K562 (cell line): Measurements from ENCODE around the gene MYMK. TPM values are rescaled to one million over a fixed set of nuclear protein-coding genes. Genes with fewer than 3 reads are reported as not detected.

Experiments
- ATAC-seq: fragments of 200-7000 bp; cut with Tn5 transposase; 3 replicates; pipeline ENCODE4 v1.9.1; 2020; ENCODE audit warnings: moderate library complexity
- BruUV-seq: library from RNA; stranded (reverse); fragments of 400-500 nt; replicated peaks from 2 replicates; lab custom pipeline; 2021; lab: Mats Ljungman, UMichigan
- CTCF ChIA-PET: fragments of 300-600 bp; formaldehyde crosslinking; extraction: SDS; loops from one replicate; lab custom pipeline; 2021; ENCODE audit warnings: low intra/inter-chr PET ratio; lab: Yijun Ruan, JAX
- POLR2A ChIA-PET: fragments of 300-600, 350-650 bp; sonication (Branson Sonifier 250); formaldehyde crosslinking; extraction: SDS; loops from one replicate; lab custom pipeline; 2021; ENCODE audit warnings: antibody characterized with exemption, inconsistent platforms; lab: Yijun Ruan, JAX
- DNase-seq, 4 experiments: peaks; one replicate each; pipeline versions ENCODE4 v3.0.0 to v3.0.0-alpha.2; 2011 to 2018; ENCODE audit warnings: low spot score in 3 of 4, mixed read lengths in 3 of 4; ENCODE audit errors: extremely low read depth in 1 of 4
- FAIRE-seq: peaks from 2 replicates; lab custom pipeline; 2011; peaks lifted over from hg19 to GRCh38; lab: Jason Lieb, UNC
- H2AFZ ChIP-seq: 2 replicates; pipeline ENCODE4 v1.6.0; 2011; ENCODE audit warnings: low read depth, low read length, control low read depth, inconsistent platforms
- H3K27ac ChIP-seq: fragments of 200-600 bp; 3 replicates; pipeline ENCODE4 v1.8.0; 2011; ENCODE audit warnings: low read depth, mild to moderate bottlenecking, control low read depth, inconsistent platforms, low read length, moderate library complexity, mixed read lengths; ENCODE audit errors: extremely low read depth
- H3K27me3 ChIP-seq, 2 experiments: fragments of 300-600 bp in 1 of 2; 2 replicates in 1 of 2; 3 replicates in 1 of 2; pipeline versions ENCODE4 v1.6.0 to v1.8.0; 2011; ENCODE audit warnings: inconsistent platforms in 2 of 2, low read length in 2 of 2, mild to moderate bottlenecking in 1 of 2, mixed read lengths in 1 of 2, moderate library complexity in 1 of 2; ENCODE audit not compliant: control insufficient read depth in 2 of 2, insufficient read depth in 2 of 2
- H3K36me3 ChIP-seq: fragments of 300-600 bp; 3 replicates; pipeline ENCODE4 v1.8.0; 2011; ENCODE audit warnings: mild to moderate bottlenecking, low read length, inconsistent platforms; ENCODE audit not compliant: control insufficient read depth, insufficient read depth
- H3K4me1 ChIP-seq, 2 experiments: fragments of 200-600 bp in 1 of 2; replicated peaks in 1 of 2; 2 replicates in 1 of 2; 3 replicates in 1 of 2; pipeline versions ENCODE4 v1.5.1 to v1.8.0; 2011; ENCODE audit warnings: inconsistent platforms in 2 of 2, low read length in 2 of 2, mild to moderate bottlenecking in 1 of 2, mixed read lengths in 1 of 2, moderate library complexity in 1 of 2; ENCODE audit not compliant: control insufficient read depth in 2 of 2, insufficient read depth in 2 of 2
- H3K4me2 ChIP-seq: 2 replicates; pipeline ENCODE4 v1.6.1; 2011; ENCODE audit warnings: low read length, control low read depth, inconsistent platforms, mixed read lengths; ENCODE audit not compliant: insufficient read depth
- H3K4me3 ChIP-seq: fragments of 200-600 bp; sonication (generic), shearing (Covaris generic); 2 replicates; pipeline ENCODE4 v1.5.1; 2016; ENCODE audit warnings: control low read depth, inconsistent platforms
- H3K79me2 ChIP-seq: fragments of 200-600 bp; 3 replicates; pipeline ENCODE4 v1.8.0; 2011; ENCODE audit warnings: low read length, inconsistent platforms; ENCODE audit not compliant: control insufficient read depth, insufficient read depth
- H3K9ac ChIP-seq, 2 experiments: 2 replicates each; pipeline versions ENCODE4 v1.6.0 to v1.6.1; 2011; ENCODE audit warnings: low read depth in 2 of 2, low read length in 2 of 2, control low read depth in 1 of 2, inconsistent platforms in 1 of 2, mild to moderate bottlenecking in 1 of 2, mixed read lengths in 1 of 2; ENCODE audit not compliant: insufficient read depth in 1 of 2
- H3K9me1 ChIP-seq: one replicate; pipeline ENCODE4 v1.6.0; 2011; ENCODE audit warnings: inconsistent platforms, mild to moderate bottlenecking, low read length, moderate library complexity; ENCODE audit not compliant: control insufficient read depth, insufficient read depth
- H3K9me3 ChIP-seq: replicated peaks from 2 replicates; pipeline ENCODE4 v1.5.1; 2011; ENCODE audit warnings: low read depth, low read length, inconsistent platforms; ENCODE audit not compliant: control insufficient read depth, insufficient read depth
- H4K20me1 ChIP-seq: replicated peaks from 2 replicates; pipeline ENCODE4 v1.6.1; 2011; ENCODE audit warnings: low read length, inconsistent platforms, mixed read lengths; ENCODE audit not compliant: control insufficient read depth, insufficient read depth
- CXXC5 ChIP-seq: fragments of 250-450 bp; sonication (Bioruptor Pico); IDR thresholded peaks from 2 replicates; pipeline ENCODE4 v1.8.0; 2022; ENCODE audit warnings: inconsistent platforms, mild to moderate bottlenecking, moderate library complexity
- RFX1 ChIP-seq: fragments of 450-650 bp; IDR thresholded peaks from 2 replicates; pipeline ENCODE4 v1.6.1; 2016; ENCODE audit warnings: mild to moderate bottlenecking, moderate library complexity
- WGBS: fragments of 100-300 bp; shearing (Covaris generic); methylation state at CpG from one replicate; pipeline ENCODE4 v1.1.6; 2016; ENCODE audit warnings: low coverage, mixed read lengths; ENCODE audit not compliant: insufficient coverage; ENCODE audit errors: missing lambda C conversion rate; 5-methylcytosine and 5-hydroxymethylcytosine counted together
- in situ Hi-C: fragments of 300-500 bp; cut with MboI; formaldehyde crosslinking; loops from 4 replicates; pipeline ENCODE4 v1.15.0; 2018; ENCODE audit warnings: inconsistent platforms, mixed read lengths
- intact Hi-C: fragments of 100-400 bp; cut with micrococcal nuclease; formaldehyde crosslinking; loops from 2 replicates; pipeline ENCODE4 v1.14.2; 2022
- polyA plus RNA-seq, 8 experiments: library from polyadenylated mRNA; depleted of rRNA in 4 of 8; stranded (reverse) in 5 of 8; unstranded in 3 of 8; fragments of >200 nt; fragmentation: Nextera tagmentation in 2 of 8; fragmentation: Illumina TruSeq in 1 of 8; extraction: Ambion mirVana in 2 of 8; extraction: Trizol in 1 of 8; gene quantifications; 2 replicates each; pipeline versions ENCODE4 v1.2.1 to v1.2.3, GENCODE V29; 2011 to 2014; ENCODE audit warnings: inconsistent platforms in 1 of 8, missing spikeins in 1 of 8
- total RNA-seq, 7 experiments: library from RNA; depleted of rRNA in 6 of 7; stranded (reverse); fragments of >200 nt in 6 of 7; fragmentation: Illumina TruSeq in 2 of 7; extraction: Trizol in 2 of 7; gene quantifications; 2 replicates each; pipeline versions ENCODE4 v1.2.1 to v1.2.3, GENCODE V29; 2011 to 2021; ENCODE audit warnings: low replicate concordance in 1 of 7
- TF ChIP-seq, protein P1 (sequence below): fragments of 250-450 bp; sonication (Bioruptor Pico); IDR thresholded peaks from 2 replicates; pipeline ENCODE4 v1.4.0; 2020; ENCODE audit warnings: mild to moderate bottlenecking, moderate library complexity
- TF ChIP-seq, protein P2 (sequence below): fragments of 250-450 bp; sonication (Bioruptor Pico); IDR thresholded peaks from 2 replicates; pipeline ENCODE4 v1.5.0; 2021; ENCODE audit warnings: mild to moderate bottlenecking, moderate library complexity
- TF ChIP-seq, protein P3 (sequence below), 2 experiments: fragments of 150-350 bp in 1 of 2; IDR thresholded peaks; 2 replicates each; pipeline ENCODE4 v1.6.1; 2012 to 2016; ENCODE audit warnings: low read depth in 2 of 2, low read length in 2 of 2, mild to moderate bottlenecking in 1 of 2, moderate library complexity in 1 of 2

The MYMK gene
- total and polyA plus RNA-seq, 9 of the 15 experiments (the other 6 are each of a cell fraction or from before 2014, with no cell fraction given) = not detected

DNA sequence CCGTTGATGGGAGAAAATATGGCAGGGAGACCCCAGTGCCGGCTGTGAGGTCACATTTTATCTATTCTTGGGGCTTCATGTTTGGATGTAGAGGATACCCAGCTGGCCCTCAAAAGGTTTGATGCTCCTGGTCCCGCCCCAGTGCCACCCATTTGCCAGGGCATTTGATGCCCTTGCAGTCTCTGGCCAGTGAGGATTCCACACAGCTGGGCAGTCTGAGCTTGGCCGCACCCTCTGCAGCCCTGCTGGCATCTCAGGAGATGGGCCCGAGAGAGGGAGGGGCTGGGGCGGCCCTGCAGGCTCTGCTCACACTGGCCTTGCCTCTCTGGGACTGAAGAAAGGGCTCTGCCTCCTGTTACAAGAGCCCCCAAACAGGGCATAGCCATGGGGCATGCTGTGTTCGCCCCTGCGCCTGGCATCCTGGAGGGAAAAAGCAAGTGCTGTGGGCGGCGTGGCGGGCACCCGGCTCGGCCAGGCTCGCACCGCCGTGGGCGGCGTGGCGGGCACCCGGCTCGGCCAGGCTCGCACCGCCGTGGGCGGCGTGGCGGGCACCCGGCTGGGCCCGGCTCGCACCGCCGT lies 37.3 kb upstream of the MYMK start:
- TF ChIP-seq, protein P1, sequence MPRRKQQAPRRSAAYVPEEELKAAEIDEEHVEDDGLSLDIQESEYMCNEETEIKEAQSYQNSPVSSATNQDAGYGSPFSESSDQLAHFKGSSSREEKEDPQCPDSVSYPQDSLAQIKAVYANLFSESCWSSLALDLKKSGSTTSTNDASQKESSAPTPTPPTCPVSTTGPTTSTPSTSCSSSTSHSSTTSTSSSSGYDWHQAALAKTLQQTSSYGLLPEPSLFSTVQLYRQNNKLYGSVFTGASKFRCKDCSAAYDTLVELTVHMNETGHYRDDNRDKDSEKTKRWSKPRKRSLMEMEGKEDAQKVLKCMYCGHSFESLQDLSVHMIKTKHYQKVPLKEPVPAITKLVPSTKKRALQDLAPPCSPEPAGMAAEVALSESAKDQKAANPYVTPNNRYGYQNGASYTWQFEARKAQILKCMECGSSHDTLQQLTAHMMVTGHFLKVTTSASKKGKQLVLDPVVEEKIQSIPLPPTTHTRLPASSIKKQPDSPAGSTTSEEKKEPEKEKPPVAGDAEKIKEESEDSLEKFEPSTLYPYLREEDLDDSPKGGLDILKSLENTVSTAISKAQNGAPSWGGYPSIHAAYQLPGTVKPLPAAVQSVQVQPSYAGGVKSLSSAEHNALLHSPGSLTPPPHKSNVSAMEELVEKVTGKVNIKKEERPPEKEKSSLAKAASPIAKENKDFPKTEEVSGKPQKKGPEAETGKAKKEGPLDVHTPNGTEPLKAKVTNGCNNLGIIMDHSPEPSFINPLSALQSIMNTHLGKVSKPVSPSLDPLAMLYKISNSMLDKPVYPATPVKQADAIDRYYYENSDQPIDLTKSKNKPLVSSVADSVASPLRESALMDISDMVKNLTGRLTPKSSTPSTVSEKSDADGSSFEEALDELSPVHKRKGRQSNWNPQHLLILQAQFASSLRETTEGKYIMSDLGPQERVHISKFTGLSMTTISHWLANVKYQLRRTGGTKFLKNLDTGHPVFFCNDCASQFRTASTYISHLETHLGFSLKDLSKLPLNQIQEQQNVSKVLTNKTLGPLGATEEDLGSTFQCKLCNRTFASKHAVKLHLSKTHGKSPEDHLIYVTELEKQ (CRISPR knock-in tag) = no peak
- TF ChIP-seq RFX1 = no peak
- no peak for TF ChIP-seq CXXC5 (CRISPR knock-in tag)
- TF ChIP-seq, protein P2, sequence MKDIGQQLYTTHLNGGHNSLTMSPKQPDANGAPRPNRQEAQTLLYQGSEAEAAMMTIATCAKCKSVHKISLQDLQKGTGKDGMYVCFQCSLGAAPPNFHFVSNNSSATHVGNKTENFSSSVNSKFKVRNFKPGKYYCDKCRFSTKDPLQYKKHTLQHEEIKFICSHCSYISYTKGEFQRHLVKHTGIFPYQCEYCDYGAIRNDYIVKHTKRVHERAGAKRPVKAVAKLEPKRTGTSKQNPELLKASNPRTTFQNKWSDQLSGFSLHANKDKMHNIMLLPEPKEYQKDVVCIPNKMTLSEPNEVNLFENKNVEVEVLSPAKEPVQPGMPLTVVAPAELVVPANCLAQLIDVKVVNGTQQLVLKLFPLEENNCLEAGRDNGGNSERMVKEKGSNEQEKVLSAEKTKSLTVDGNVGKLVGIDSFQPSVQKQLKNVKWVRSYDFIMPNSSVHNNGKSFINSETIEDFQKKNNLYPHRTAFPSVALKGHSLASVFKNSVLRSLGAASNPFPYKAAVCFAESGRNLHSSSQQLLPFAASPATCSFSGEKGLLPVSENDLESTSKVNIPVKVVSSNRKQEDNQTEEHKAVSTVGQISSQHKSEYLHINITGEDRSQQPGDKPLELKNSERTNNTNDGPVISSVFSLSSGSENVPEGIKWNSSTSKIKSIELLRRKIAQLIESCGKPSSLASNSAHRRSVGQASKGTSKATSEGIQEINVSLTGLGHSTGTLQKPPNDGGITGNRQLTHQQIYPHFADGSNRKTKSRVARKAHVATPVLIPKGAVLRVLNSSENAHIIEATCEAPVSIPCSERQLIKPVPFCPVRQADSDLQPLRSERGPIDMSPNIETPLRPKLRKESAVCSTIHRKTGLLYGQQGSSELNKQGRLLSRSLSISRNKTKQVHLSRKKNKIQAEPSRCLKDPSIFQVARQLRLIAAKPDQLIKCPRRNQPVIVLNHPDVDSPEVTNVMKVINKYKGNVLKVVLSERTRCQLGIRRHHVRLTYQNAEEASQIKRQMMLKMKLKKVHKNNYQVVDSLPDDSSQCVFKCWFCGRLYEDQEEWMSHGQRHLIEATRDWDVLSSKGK = no peak
- TF ChIP-seq, protein P3, sequence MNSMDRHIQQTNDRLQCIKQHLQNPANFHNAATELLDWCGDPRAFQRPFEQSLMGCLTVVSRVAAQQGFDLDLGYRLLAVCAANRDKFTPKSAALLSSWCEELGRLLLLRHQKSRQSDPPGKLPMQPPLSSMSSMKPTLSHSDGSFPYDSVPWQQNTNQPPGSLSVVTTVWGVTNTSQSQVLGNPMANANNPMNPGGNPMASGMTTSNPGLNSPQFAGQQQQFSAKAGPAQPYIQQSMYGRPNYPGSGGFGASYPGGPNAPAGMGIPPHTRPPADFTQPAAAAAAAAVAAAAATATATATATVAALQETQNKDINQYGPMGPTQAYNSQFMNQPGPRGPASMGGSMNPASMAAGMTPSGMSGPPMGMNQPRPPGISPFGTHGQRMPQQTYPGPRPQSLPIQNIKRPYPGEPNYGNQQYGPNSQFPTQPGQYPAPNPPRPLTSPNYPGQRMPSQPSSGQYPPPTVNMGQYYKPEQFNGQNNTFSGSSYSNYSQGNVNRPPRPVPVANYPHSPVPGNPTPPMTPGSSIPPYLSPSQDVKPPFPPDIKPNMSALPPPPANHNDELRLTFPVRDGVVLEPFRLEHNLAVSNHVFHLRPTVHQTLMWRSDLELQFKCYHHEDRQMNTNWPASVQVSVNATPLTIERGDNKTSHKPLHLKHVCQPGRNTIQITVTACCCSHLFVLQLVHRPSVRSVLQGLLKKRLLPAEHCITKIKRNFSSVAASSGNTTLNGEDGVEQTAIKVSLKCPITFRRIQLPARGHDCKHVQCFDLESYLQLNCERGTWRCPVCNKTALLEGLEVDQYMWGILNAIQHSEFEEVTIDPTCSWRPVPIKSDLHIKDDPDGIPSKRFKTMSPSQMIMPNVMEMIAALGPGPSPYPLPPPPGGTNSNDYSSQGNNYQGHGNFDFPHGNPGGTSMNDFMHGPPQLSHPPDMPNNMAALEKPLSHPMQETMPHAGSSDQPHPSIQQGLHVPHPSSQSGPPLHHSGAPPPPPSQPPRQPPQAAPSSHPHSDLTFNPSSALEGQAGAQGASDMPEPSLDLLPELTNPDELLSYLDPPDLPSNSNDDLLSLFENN (IDR thresholded peaks at IDR 0.05; ENCODE audit: low read depth in 2 of 2, low read length in 2 of 2) = no peak
- CTCF ChIA-PET = no interaction called here
- ATAC-seq = no peak

More for the DNA sequence above, 37.3 kb upstream of the MYMK start:
- Histone ChIP-seq H3K27ac (no peak overlapping the region), H3K36me3 (no peaks in the 10 kb centered on the region), H3K27me3 (peaks cover 6 to 25% of the 10 kb centered on the region in 2 experiments; a peak in 3 of 5 replicates), H3K4me2 (no peak overlapping the region), H3K9ac (no peak overlapping the region), H3K4me3 (no peak overlapping the region), H2AFZ (no peak overlapping the region), H4K20me1 (no peaks in the 10 kb centered on the region), H3K9me3 (no peaks in the 10 kb centered on the region), H3K9me1 (peaks cover 5% of the 10 kb centered on the region), H3K79me2 (no peaks in the 10 kb centered on the region), H3K4me1 (peaks cover 7 to 26% of the 10 kb centered on the region in 2 experiments; a peak in 4 of 5 replicates)
- intact Hi-C loops (no loop called here), in situ Hi-C loops (no loop called here)
- POLR2A ChIA-PET = no interaction called here
- DNase-seq (no peak), FAIRE-seq (no peak)
- 4% methylated on average over 3 of the region's 32 CpGs for WGBS
- BruUV-seq = no TSS peak
